Gastroesophageal sphincter (tissue), 4 donors: ENCODE results near the gene KRT72. TPM values are rescaled to one million over a fixed set of nuclear protein-coding genes. Genes with fewer than 3 reads are reported as not detected.

Experiments used
- ATAC-seq: fragments of 150-250 bp; one replicate; pipeline ENCODE4 v1.9.1; 2016; ENCODE audit warnings: mild to moderate bottlenecking, moderate library complexity
- H3K27ac ChIP-seq, 4 donors: fragments of 200-600 bp; sonication (generic) in 3 of 4; 1 replicate in 3 of 4; 2 replicates in 1 of 4; pipeline ENCODE4 v1.5.1; 2016 to 2019
- H3K27me3 ChIP-seq: fragments of 200-600 bp; sonication (generic); one replicate; pipeline ENCODE4 v1.5.1; 2019
- H3K36me3 ChIP-seq, 2 donors: fragments of 200-600 bp; sonication (generic); one replicate each; pipeline ENCODE4 v1.5.1; 2019; ENCODE audit warnings: control low read depth in 1 of 2
- H3K4me1 ChIP-seq, 3 donors: fragments of 200-600 bp; sonication (generic); 1 replicate in 2 of 3; 2 replicates in 1 of 3; pipeline ENCODE4 v1.5.1; 2016 to 2019; ENCODE audit warnings: control low read depth in 2 of 3
- H3K4me3 ChIP-seq, 2 donors: fragments of 200-600 bp; sonication (generic); one replicate each; pipeline ENCODE4 v1.5.1; 2019; ENCODE audit warnings: mild to moderate bottlenecking in 1 of 2, moderate library complexity in 1 of 2
- H3K9me3 ChIP-seq, 3 donors: fragments of 200-600 bp; sonication (generic); one replicate each; pipeline ENCODE4 v1.5.1; 2017 to 2019; ENCODE audit warnings: control low read depth in 2 of 3
- EP300 ChIP-seq: sonication (generic); formaldehyde crosslinking; IDR thresholded peaks from one replicate; pipeline ENCODE4 v1.6.1; 2017; ENCODE audit warnings: antibody characterized with exemption, mild to moderate bottlenecking
- POLR2A ChIP-seq, 2 donors: fragments of 450-650 bp; IDR thresholded peaks; one replicate each; pipeline ENCODE4 v1.6.1; 2017; ENCODE audit warnings: antibody characterized with exemption in 2 of 2, mild to moderate bottlenecking in 2 of 2, moderate library complexity in 1 of 2
- POLR2AphosphoS5 ChIP-seq: sonication (generic); formaldehyde crosslinking; IDR thresholded peaks from one replicate; pipeline ENCODE4 v1.6.1; 2017; ENCODE audit warnings: antibody characterized with exemption
- WGBS, 2 donors: methylation state at CpG; one replicate each; pipeline ENCODE4 v1.1.5; 2018; ENCODE audit warnings: low coverage in 1 of 2; 5-methylcytosine and 5-hydroxymethylcytosine counted together
- total RNA-seq, 4 donors: library from RNA; depleted of rRNA; stranded (reverse); fragments of >200 nt; gene quantifications; one replicate each; pipeline ENCODE4 v1.1.0, GENCODE V29; 2016
- TF ChIP-seq, protein P1 (sequence below), 4 experiments: fragments of 200-600 bp in 2 of 4; fragments of 450-650 bp in 2 of 4; sonication (generic) in 1 of 4; IDR thresholded peaks; one replicate each; pipeline ENCODE4 v1.5.1; 2017 to 2019; ENCODE audit warnings: antibody characterized with exemption in 4 of 4, mild to moderate bottlenecking in 2 of 4, moderate library complexity in 2 of 4

The KRT72 gene
- total RNA-seq, 4 donors from 2014 or later = not detected

DNA sequence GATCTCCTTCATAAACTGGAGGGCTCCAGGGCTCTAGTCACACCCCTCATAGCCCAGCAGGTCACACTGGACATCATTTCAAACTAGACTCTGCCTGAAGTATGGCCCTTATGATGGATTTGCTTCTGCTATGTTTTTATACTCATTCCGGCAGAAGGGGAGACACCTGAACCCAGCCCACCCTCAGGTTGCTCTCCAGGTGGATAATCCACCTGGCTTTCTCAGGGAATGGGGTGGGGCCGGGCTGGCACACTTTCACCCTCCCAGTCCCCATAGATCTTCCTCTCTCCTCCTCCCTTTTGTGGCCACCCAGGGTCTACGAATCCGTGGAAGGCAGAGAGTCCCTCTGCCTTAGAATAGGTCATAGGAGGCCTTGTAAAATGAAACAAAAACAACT lies 26.8 kb upstream of the KRT72 start:
- ATAC-seq = no peak
- no peak overlapping the region for H3K27ac ChIP-seq
- H3K4me3 ChIP-seq = no peak overlapping the region
- H3K27me3 ChIP-seq = no peaks in the 10 kb centered on the region
- H3K9me3 ChIP-seq = no peaks in the 10 kb centered on the region
- H3K4me1 ChIP-seq = no peaks in the 10 kb centered on the region
- 65 to 100% methylated on average over 1 to 4 of the region's 4 CpGs for WGBS, 2 donors
- no peaks in the 10 kb centered on the region for H3K36me3 ChIP-seq
- TF ChIP-seq EP300 (no peak), POLR2AphosphoS5 (no peak), POLR2A (IDR thresholded peaks at IDR 0.05) (no peak)
- TF ChIP-seq, protein P1, sequence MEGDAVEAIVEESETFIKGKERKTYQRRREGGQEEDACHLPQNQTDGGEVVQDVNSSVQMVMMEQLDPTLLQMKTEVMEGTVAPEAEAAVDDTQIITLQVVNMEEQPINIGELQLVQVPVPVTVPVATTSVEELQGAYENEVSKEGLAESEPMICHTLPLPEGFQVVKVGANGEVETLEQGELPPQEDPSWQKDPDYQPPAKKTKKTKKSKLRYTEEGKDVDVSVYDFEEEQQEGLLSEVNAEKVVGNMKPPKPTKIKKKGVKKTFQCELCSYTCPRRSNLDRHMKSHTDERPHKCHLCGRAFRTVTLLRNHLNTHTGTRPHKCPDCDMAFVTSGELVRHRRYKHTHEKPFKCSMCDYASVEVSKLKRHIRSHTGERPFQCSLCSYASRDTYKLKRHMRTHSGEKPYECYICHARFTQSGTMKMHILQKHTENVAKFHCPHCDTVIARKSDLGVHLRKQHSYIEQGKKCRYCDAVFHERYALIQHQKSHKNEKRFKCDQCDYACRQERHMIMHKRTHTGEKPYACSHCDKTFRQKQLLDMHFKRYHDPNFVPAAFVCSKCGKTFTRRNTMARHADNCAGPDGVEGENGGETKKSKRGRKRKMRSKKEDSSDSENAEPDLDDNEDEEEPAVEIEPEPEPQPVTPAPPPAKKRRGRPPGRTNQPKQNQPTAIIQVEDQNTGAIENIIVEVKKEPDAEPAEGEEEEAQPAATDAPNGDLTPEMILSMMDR (IDR thresholded peaks at IDR 0.05) = no peak

- ATAC-seq = no peak
- H3K36me3 ChIP-seq = no peaks in the 10 kb centered on the region
- TF ChIP-seq POLR2AphosphoS5 = no peak
- TF ChIP-seq POLR2A (IDR thresholded peaks at IDR 0.05) = no peak
- no peak for TF ChIP-seq EP300
- TF ChIP-seq, protein P1 (IDR thresholded peaks at IDR 0.05) = no peak
- no peaks in the 10 kb centered on the region for H3K4me1 ChIP-seq
- 75% methylated on average over 1 of the region's 2 CpGs; no CpG with 5 or more reads in 1 of the 2 donors for WGBS, 2 donors
- H3K9me3 ChIP-seq = no peaks in the 10 kb centered on the region
- H3K4me3 ChIP-seq = no peak overlapping the region
- H3K27ac ChIP-seq = no peak overlapping the region
- H3K27me3 ChIP-seq = no peaks in the 10 kb centered on the region
Observed at GRCh38 chr12:52627395-52628110, 26.3 kb upstream of the KRT72 start.

GRCh38 chr12:52622349-52622748 lies 21.1 kb upstream of the KRT72 start:
- TF ChIP-seq POLR2AphosphoS5 (no peak), POLR2A (IDR thresholded peaks at IDR 0.05) (no peak), EP300 (no peak)
- TF ChIP-seq, protein P1 (IDR thresholded peaks at IDR 0.05) = no peak

DNA sequence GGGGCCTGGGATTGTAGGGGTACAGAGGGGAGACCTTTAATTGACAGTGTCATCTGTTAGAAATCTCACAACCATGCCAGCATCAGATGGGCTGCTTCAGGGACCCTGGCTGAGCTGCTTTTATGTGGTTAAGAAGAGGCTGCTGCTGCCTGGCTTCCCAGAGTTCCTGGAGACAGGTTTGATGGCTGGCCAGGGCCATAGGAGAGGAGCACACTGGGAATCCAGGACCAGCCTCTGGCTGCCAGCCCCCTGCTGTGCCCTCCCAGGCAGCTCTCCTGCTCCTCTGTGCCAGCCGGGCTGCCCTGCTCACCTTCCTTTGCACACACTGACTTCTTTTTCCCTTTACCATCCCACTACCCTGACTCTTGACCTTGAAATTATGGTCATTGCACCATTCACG lies 17.6 kb upstream of the KRT72 start:
- TF ChIP-seq POLR2AphosphoS5 (no peak), EP300 (no peak), POLR2A (IDR thresholded peaks at IDR 0.05) (no peak)
- TF ChIP-seq, protein P1 (IDR thresholded peaks at IDR 0.05) = no peak
- Histone ChIP-seq H3K27me3 (peaks cover 21% of the 10 kb centered on the region), H3K4me1 (no peaks in the 10 kb centered on the region), H3K9me3 (no peaks in the 10 kb centered on the region), H3K27ac (no peak overlapping the region), H3K36me3 (no peaks in the 10 kb centered on the region), H3K4me3 (no peak overlapping the region)
- ATAC-seq = no peak
- 66 to 86% methylated on average over 1 to 2 of the region's 2 CpGs for WGBS, 2 donors

More at GRCh38 chr12:52622349-52622748, 21.1 kb upstream of the KRT72 start:
- Histone ChIP-seq H3K4me3 (no peak overlapping the region), H3K36me3 (no peaks in the 10 kb centered on the region), H3K27ac (no peak overlapping the region), H3K4me1 (no peaks in the 10 kb centered on the region), H3K27me3 (peaks cover 4% of the 10 kb centered on the region), H3K9me3 (no peaks in the 10 kb centered on the region)
- ATAC-seq = no peak
- WGBS, 2 donors = 33 to 72% methylated on average over 5 of the region's 5 CpGs

- no peaks in the 10 kb centered on the region for H3K4me1 ChIP-seq
- WGBS, 2 donors = no CpG with 5 or more reads among the region's 14 CpGs
- no peaks in the 10 kb centered on the region for H3K9me3 ChIP-seq
- ATAC-seq = no peak
- no peak within 1 kb of the TSS for H3K4me3 ChIP-seq
- no peak within 1 kb of the TSS for H3K27ac ChIP-seq
- no peaks in the 10 kb centered on the region for H3K36me3 ChIP-seq
- TF ChIP-seq POLR2A (IDR thresholded peaks at IDR 0.05) = no peak
- TF ChIP-seq, protein P1 (IDR thresholded peaks at IDR 0.05) = no peak
- no peak for TF ChIP-seq POLR2AphosphoS5
- no peak for TF ChIP-seq EP300
- H3K27me3 ChIP-seq = peaks cover 27% of the 10 kb centered on the region
Observed at GRCh38 chr12:52618216-52618615, 17.0 kb upstream of the KRT72 start, which contains the start of gene KRT73. Gene KRT73 (minus strand): TSS chr12:52618559. CDS start chr12:52618524, 35 bp downstream.
